Activated CD8-positive, alpha-beta memory T cell treated with anti-CD3 and anti-CD28 coated beads for 48 hours (primary cell): ENCODE results near the gene ANTXR1.

Source experiments
- DNase-seq, 3 experiments: peaks; one replicate each; pipeline ENCODE4 v3.0.0-alpha.2; 2020; ENCODE audit warnings: low read depth in 2 of 3, low spot score in 2 of 3

Gene ANTXR1

GRCh38 chr2:69096326-69097095 is 83.5 kb downstream of the ANTXR1 start:
- DNase-seq = no peak

GRCh38 chr2:69097148-69097610 is 84.2 kb downstream of the ANTXR1 start:
- DNase-seq = no peak

- no peak for DNase-seq
Observed at GRCh38 chr2:69097891-69098655, 85.1 kb downstream of the ANTXR1 start.

GRCh38 chr2:69099541-69099940 is 86.6 kb downstream of the ANTXR1 start:
- DNase-seq = no peak

- DNase-seq = no peak
Observed at GRCh38 chr2:69100220-69100723, 87.3 kb downstream of the ANTXR1 start.

- DNase-seq = no peak
Observed at GRCh38 chr2:69102041-69102593, 89.1 kb downstream of the ANTXR1 start.

GRCh38 chr2:69103419-69103818 is 90.4 kb downstream of the ANTXR1 start:
- no peak for DNase-seq

GRCh38 chr2:69104261-69104660 is 91.3 kb downstream of the ANTXR1 start:
- DNase-seq = no peak

GRCh38 chr2:69109255-69109654 is 96.3 kb downstream of the ANTXR1 start:
- no peak for DNase-seq

- no peak for DNase-seq
Observed at GRCh38 chr2:69111076-69111475, 98.1 kb downstream of the ANTXR1 start.

GRCh38 chr2:69113627-69114026 is 100.6 kb downstream of the ANTXR1 start:
- DNase-seq = no peak

GRCh38 chr2:69114534-69114933 is 101.6 kb downstream of the ANTXR1 start:
- DNase-seq = no peak

GRCh38 chr2:69116438-69116837 is 103.5 kb downstream of the ANTXR1 start:
- no peak for DNase-seq

- DNase-seq = no peak
Observed at GRCh38 chr2:69118609-69119008, 105.6 kb downstream of the ANTXR1 start.

GRCh38 chr2:69119104-69119894 is 106.3 kb downstream of the ANTXR1 start:
- no peak for DNase-seq

GRCh38 chr2:69122271-69122670 is 109.3 kb downstream of the ANTXR1 start:
- no peak for DNase-seq

GRCh38 chr2:69123182-69123581 is 110.2 kb downstream of the ANTXR1 start:
- no peak for DNase-seq

GRCh38 chr2:69124343-69124742 is 111.4 kb downstream of the ANTXR1 start:
- DNase-seq = no peak

- DNase-seq = no peak
Observed at GRCh38 chr2:69125816-69126215, 112.8 kb downstream of the ANTXR1 start.

- no peak for DNase-seq
Observed at GRCh38 chr2:69126341-69126740, 113.4 kb downstream of the ANTXR1 start.

GRCh38 chr2:69131452-69131851 is 118.5 kb downstream of the ANTXR1 start:
- DNase-seq = no peak
